IgD-negative memory B cell (primary cell): ENCODE data around the gene SLC22A17. TPM values are rescaled to one million over a fixed set of nuclear protein-coding genes. Genes with fewer than 3 reads are reported as not detected.

Source experiments
- H3K27ac Mint-ChIP-seq, 3 donors: one replicate each; pipeline ENCODE4 v1.8.0; 2020 to 2022; ENCODE audit warnings: mild to moderate bottlenecking in 3 of 3, mixed read lengths in 3 of 3, moderate library complexity in 1 of 3
- H3K27me3 Mint-ChIP-seq: one replicate; pipeline ENCODE4 v1.8.0; 2021; ENCODE audit warnings: mixed read lengths
- H3K36me3 Mint-ChIP-seq: one replicate; pipeline ENCODE4 v1.8.0; 2020; ENCODE audit warnings: mild to moderate bottlenecking, mixed read lengths
- H3K4me1 Mint-ChIP-seq, 3 donors: one replicate each; pipeline ENCODE4 v1.8.0; 2020 to 2022; ENCODE audit warnings: mixed read lengths in 3 of 3, mild to moderate bottlenecking in 1 of 3
- H3K4me3 Mint-ChIP-seq, 4 donors: one replicate each; pipeline ENCODE4 v1.8.0; 2020 to 2022; ENCODE audit warnings: mild to moderate bottlenecking in 4 of 4, mixed read lengths in 4 of 4, moderate library complexity in 3 of 4
- H3K9me3 Mint-ChIP-seq, 3 donors: one replicate each; pipeline ENCODE4 v1.8.0; 2020 to 2021; ENCODE audit warnings: mixed read lengths in 3 of 3, mild to moderate bottlenecking in 1 of 3
- polyA plus RNA-seq: library from polyadenylated mRNA; unstranded; fragments of 300-500 nt; fragmentation: Illumina TruSeq; gene quantifications from one replicate; pipeline ENCODE4 v1.2.3, GENCODE V29; 2021

The SLC22A17 gene
- polyA plus RNA-seq, 1 donor from 2014 or later, result 0.49 TPM

GRCh38 chr14:23376482-23377197 is 24.0 kb upstream of the SLC22A17 start, which contains the start of gene CMTM5:
CMTM5 (plus strand) TSS chr14:23377046; CDS start chr14:23377252, 206 bp downstream.
- Mint-ChIP-seq H3K27ac (no peak within 1 kb of the TSS), H3K4me3 (peak within 1 kb of the TSS in 1 of 4 donors; percentile 39), H3K27me3 (peaks cover 5% of the 10 kb centered on the region), H3K36me3 (no peaks in the 10 kb centered on the region), H3K9me3 (no peaks in the 10 kb centered on the region), H3K4me1 (no peaks in the 10 kb centered on the region)

- Mint-ChIP-seq H3K36me3 (no peaks in the 10 kb centered on the region), H3K4me3 (peak overlapping the region in 1 of 4 donors; percentile 39), H3K4me1 (no peaks in the 10 kb centered on the region), H3K9me3 (no peaks in the 10 kb centered on the region), H3K27me3 (peaks cover 1% of the 10 kb centered on the region), H3K27ac (no peak overlapping the region)
These were observed 23.0 kb upstream of the SLC22A17 start for GRCh38 chr14:23375527-23376251.

DNA sequence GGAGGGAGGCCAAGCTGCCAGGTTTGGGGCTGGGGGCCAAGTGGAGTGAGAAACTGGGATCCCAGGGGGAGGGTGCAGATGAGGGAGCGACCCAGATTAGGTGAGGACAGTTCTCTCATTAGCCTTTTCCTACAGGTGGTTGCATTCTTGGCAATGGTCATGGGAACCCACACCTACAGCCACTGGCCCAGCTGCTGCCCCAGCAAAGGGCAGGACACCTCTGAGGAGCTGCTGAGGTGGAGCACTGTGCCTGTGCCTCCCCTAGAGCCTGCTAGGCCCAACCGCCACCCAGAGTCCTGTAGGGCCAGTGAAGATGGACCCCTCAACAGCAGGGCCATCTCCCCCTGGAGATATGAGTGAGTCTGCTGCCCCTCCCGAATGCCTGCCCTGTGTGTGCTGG is 20.4 kb upstream of the SLC22A17 start:
- Mint-ChIP-seq H3K4me3 (no peak overlapping the region), H3K4me1 (no peaks in the 10 kb centered on the region), H3K27ac (no peak overlapping the region), H3K36me3 (no peaks in the 10 kb centered on the region), H3K9me3 (no peaks in the 10 kb centered on the region), H3K27me3 (peaks cover 4% of the 10 kb centered on the region)

- no peaks in the 10 kb centered on the region for H3K4me1 Mint-ChIP-seq
- no peaks in the 10 kb centered on the region for H3K36me3 Mint-ChIP-seq
- no peaks in the 10 kb centered on the region for H3K9me3 Mint-ChIP-seq
- no peak within 1 kb of the TSS for H3K4me3 Mint-ChIP-seq
- no peak within 1 kb of the TSS for H3K27ac Mint-ChIP-seq
- H3K27me3 Mint-ChIP-seq, result peaks cover 6% of the 10 kb centered on the region
These were observed 19.8 kb upstream of the SLC22A17 start, which contains the start of gene IL25 for GRCh38 chr14:23372509-23372908. IL25 (plus strand) TSS chr14:23372809.

DNA sequence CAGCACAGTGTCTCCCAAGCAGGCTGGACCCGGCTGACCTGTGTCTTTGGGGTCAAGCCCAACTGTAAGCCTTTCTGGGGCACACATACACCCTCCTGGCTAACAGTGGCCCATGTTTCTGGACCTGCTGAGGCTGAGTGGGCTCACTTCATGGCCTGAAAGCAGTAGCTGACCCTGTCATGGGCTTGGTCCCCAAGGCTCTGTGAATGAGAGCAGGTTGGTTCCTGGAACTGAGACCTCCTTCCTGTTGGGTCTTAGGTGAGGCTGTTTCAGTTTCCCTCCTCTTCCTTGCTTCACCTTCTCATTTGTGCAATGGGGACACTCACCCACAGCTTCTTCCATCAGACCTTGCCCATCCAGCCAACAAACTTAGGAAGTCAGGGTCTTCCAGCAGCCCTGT is 19.2 kb upstream of the SLC22A17 start:
- H3K27me3 Mint-ChIP-seq, result peaks cover 13% of the 10 kb centered on the region

DNA sequence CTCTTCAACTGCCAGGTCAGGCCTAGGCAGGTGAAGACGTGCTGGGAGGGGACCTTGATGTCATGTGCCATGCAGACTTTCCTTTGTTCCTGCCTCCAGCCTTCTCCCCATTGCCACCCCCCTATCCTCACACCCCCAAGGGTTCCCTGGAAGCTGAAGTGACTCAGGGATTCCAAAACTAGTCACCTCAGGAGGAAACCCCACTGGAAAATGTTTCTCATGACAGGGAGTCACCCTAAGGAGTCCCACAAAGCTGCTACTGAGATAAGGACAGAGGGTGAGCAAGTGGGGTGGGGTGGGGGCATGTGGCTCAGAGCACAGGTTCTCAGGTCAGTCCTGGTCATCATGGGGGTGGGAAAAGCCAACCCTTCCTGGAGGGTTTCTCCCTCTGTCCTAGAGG is 17.5 kb upstream of the SLC22A17 start:
- Mint-ChIP-seq H3K27ac (no peak overlapping the region), H3K4me1 (no peaks in the 10 kb centered on the region), H3K9me3 (no peaks in the 10 kb centered on the region), H3K36me3 (no peaks in the 10 kb centered on the region), H3K27me3 (peaks cover 17% of the 10 kb centered on the region), H3K4me3 (no peak overlapping the region)

More for the DNA sequence above, 19.2 kb upstream of the SLC22A17 start:
- H3K36me3 Mint-ChIP-seq, result no peaks in the 10 kb centered on the region
- no peaks in the 10 kb centered on the region for H3K4me1 Mint-ChIP-seq
- H3K9me3 Mint-ChIP-seq, result no peaks in the 10 kb centered on the region
- no peak overlapping the region for H3K4me3 Mint-ChIP-seq
- no peak overlapping the region for H3K27ac Mint-ChIP-seq

DNA sequence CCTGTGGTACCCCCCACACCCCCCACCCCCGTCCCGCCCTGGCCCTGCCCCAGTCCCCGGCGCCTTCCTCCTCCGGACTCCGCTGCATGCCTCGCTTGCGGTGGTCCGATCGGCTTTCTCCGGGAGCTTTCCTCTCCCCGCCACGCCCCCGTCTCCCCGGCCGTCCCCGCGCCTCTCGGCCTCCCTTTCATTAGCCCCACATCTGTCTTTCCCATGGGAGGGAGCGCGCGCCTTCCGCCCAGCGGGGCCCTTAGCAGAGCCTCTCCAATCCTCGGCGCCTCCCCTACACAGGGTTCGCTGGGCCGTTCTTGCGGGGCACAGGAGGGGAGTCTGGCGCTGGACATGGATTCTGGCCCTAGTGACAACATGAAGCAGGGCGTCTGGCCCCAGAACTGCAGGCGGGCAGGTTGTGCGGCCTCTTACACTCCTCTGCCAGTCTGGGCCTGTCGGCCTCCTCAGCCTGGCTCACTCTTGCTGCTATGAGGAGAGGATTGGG is 13.8 kb upstream of the SLC22A17 start:
- no peaks in the 10 kb centered on the region for H3K4me1 Mint-ChIP-seq
- no peak overlapping the region for H3K4me3 Mint-ChIP-seq
- H3K27ac Mint-ChIP-seq, result peak overlapping the region in 1 of 3 donors; percentile 88
- no peaks in the 10 kb centered on the region for H3K9me3 Mint-ChIP-seq
- H3K27me3 Mint-ChIP-seq, result peaks cover 23% of the 10 kb centered on the region
- H3K36me3 Mint-ChIP-seq, result no peaks in the 10 kb centered on the region

DNA sequence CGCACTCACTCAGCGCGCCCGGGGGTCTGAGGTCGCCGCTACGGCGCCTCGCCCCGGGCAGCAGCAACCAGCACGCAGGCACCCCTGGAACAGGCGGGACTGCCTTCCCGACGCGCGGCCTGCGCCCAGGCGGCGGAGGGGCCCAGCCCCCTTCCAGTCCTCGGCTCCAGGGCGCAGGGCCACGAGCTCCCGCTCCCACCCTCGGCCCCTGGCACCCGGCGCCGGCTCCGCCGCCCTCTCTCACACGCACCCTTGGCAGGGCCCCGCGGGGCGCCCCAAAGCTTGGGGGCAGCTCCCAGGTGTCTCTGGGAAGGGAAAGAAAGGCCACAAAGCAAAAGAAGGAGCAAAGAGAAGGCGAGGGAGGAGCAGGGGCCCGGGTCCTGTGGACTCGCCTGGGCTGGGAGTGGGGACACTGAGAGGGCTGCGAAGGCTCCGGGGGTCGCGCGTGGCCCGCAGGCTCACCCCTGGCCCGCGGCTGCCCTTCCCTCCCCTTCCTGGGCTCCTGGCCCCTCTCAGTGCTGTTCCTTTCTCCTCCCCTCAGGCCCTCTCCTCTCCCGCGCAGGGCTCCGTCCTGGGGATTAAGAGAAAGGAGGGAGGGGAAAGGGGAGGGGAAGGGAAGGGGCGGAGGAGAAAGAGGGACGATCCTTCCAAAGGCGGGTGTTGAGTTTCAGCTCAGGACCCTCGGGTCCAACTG is 13.2 kb upstream of the SLC22A17 start:
- no peaks in the 10 kb centered on the region for H3K4me1 Mint-ChIP-seq
- no peak overlapping the region for H3K27ac Mint-ChIP-seq
- no peak overlapping the region for H3K4me3 Mint-ChIP-seq
- H3K36me3 Mint-ChIP-seq, result no peaks in the 10 kb centered on the region
- no peaks in the 10 kb centered on the region for H3K9me3 Mint-ChIP-seq
- peaks cover 23% of the 10 kb centered on the region for H3K27me3 Mint-ChIP-seq

- peaks cover 23% of the 10 kb centered on the region for H3K27me3 Mint-ChIP-seq
These were observed 12.5 kb upstream of the SLC22A17 start, which contains the start of gene EFS for GRCh38 chr14:23365036-23365731. EFS (minus strand) TSS chr14:23365172; CDS start chr14:23365025, 147 bp downstream.

GRCh38 chr14:23364164-23365035 is 11.7 kb upstream of the SLC22A17 start:
- no peaks in the 10 kb centered on the region for H3K4me1 Mint-ChIP-seq
- H3K4me3 Mint-ChIP-seq, result no peak overlapping the region
- H3K27ac Mint-ChIP-seq, result no peak overlapping the region
- peaks cover 23% of the 10 kb centered on the region for H3K27me3 Mint-ChIP-seq
- no peaks in the 10 kb centered on the region for H3K9me3 Mint-ChIP-seq
- no peaks in the 10 kb centered on the region for H3K36me3 Mint-ChIP-seq

More at GRCh38 chr14:23365036-23365731, 12.5 kb upstream of the SLC22A17 start, which contains the start of gene EFS:
- Mint-ChIP-seq H3K27ac (no peak within 1 kb of the TSS), H3K4me1 (no peaks in the 10 kb centered on the region), H3K9me3 (no peaks in the 10 kb centered on the region), H3K4me3 (peak within 1 kb of the TSS in 1 of 4 donors; percentile 33), H3K36me3 (no peaks in the 10 kb centered on the region)

GRCh38 chr14:23362200-23362599 is 9.5 kb upstream of the SLC22A17 start:
- H3K27me3 Mint-ChIP-seq, result peaks cover 17% of the 10 kb centered on the region
- no peaks in the 10 kb centered on the region for H3K9me3 Mint-ChIP-seq
- H3K27ac Mint-ChIP-seq, result no peak overlapping the region
- H3K36me3 Mint-ChIP-seq, result no peaks in the 10 kb centered on the region
- H3K4me1 Mint-ChIP-seq, result no peaks in the 10 kb centered on the region
- no peak overlapping the region for H3K4me3 Mint-ChIP-seq

GRCh38 chr14:23361763-23362162 is 9.1 kb upstream of the SLC22A17 start:
- Mint-ChIP-seq H3K4me1 (no peaks in the 10 kb centered on the region), H3K4me3 (no peak overlapping the region), H3K27ac (no peak overlapping the region), H3K27me3 (peaks cover 13% of the 10 kb centered on the region), H3K36me3 (no peaks in the 10 kb centered on the region), H3K9me3 (no peaks in the 10 kb centered on the region)

DNA sequence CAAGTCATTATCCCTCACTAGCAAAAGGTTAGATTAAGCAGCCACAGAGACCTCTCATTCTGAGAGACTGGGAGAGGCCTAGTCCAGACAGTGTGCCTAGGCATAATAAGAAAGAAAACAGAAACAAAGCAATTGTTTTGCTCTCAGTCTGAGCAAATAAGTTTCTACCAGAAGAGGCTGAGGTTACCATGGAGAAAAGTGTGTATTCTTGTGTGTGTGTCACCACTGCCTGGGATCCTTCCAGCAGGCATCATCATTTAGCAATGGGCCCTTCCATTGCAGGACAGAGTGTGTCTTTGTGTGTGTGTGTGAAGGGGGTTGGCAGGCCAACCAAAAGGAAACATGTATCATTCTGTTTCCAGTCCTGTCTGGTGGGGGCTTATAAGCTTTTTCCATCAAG is 8.6 kb upstream of the SLC22A17 start:
- Mint-ChIP-seq H3K4me1 (no peaks in the 10 kb centered on the region), H3K27me3 (peaks cover 13% of the 10 kb centered on the region), H3K4me3 (no peak overlapping the region), H3K27ac (no peak overlapping the region), H3K9me3 (no peaks in the 10 kb centered on the region), H3K36me3 (no peaks in the 10 kb centered on the region)

GRCh38 chr14:23360496-23360895 is 7.8 kb upstream of the SLC22A17 start:
- Mint-ChIP-seq H3K27ac (no peak overlapping the region), H3K36me3 (no peaks in the 10 kb centered on the region), H3K9me3 (no peaks in the 10 kb centered on the region), H3K4me3 (no peak overlapping the region), H3K4me1 (no peaks in the 10 kb centered on the region), H3K27me3 (peaks cover 20% of the 10 kb centered on the region)
